WTC11 (cell line): Measurements from ENCODE around the gene THRSP. TPM values are rescaled to one million over a fixed set of nuclear protein-coding genes. Genes with fewer than 3 reads are reported as not detected.
"Not testable (repeated sequence)": the region's sequence is repeated elsewhere in the genome, so short reads cannot be mapped to it uniquely, and the experiment has no call there.

Source experiments
- ATAC-seq: fragments of 200-7000 bp; cut with Tn5 transposase; 2 replicates; pipeline ENCODE4 v1.10.0; 2021; ENCODE audit warnings: mild to moderate bottlenecking, moderate library complexity
- CTCF ChIA-PET: fragments of 300-600 bp; sonication (Branson Sonifier 250); formaldehyde crosslinking; loops from one replicate; lab custom pipeline; 2021; ENCODE audit warnings: antibody characterized with exemption; lab: Charles Lee
- POLR2A ChIA-PET: fragments of 350-600 bp; sonication (Branson Sonifier 250); formaldehyde crosslinking; loops from one replicate; lab custom pipeline; 2021; ENCODE audit warnings: antibody characterized with exemption; lab: Charles Lee
- DNase-seq: peaks from one replicate; pipeline ENCODE4 v3.0.0; 2021; ENCODE audit warnings: low spot score
- H3K27ac Mint-ChIP-seq: 2 replicates; pipeline ENCODE4 v1.8.0; 2021; ENCODE audit warnings: mixed read lengths
- H3K27me3 Mint-ChIP-seq: 2 replicates; pipeline ENCODE4 v1.8.0; 2021; ENCODE audit warnings: low read depth, mild to moderate bottlenecking, moderate library complexity, mixed read lengths
- H3K36me3 Mint-ChIP-seq: 2 replicates; pipeline ENCODE4 v1.8.0; 2021; ENCODE audit warnings: mixed read lengths
- H3K4me1 Mint-ChIP-seq: 2 replicates; pipeline ENCODE4 v1.8.0; 2022; ENCODE audit warnings: mixed read lengths
- H3K4me3 Mint-ChIP-seq: 2 replicates; pipeline ENCODE4 v1.8.0; 2021; ENCODE audit warnings: mild to moderate bottlenecking, moderate library complexity, mixed read lengths
- H3K9me3 Mint-ChIP-seq: 2 replicates; pipeline ENCODE4 v1.8.0; 2021; ENCODE audit warnings: mixed read lengths
- AR ChIP-seq: fragments of 250-450 bp; sonication (Bioruptor Pico); IDR thresholded peaks from 2 replicates; pipeline ENCODE4 v1.9.0; 2021; ENCODE audit warnings: mild to moderate bottlenecking
- ARID4B ChIP-seq: sonication (generic); formaldehyde crosslinking; IDR thresholded peaks from 2 replicates; pipeline ENCODE4 v1.8.0; 2023; ENCODE audit warnings: missing genetic modification reagents, mild to moderate bottlenecking, borderline replicate concordance
- CREB1 ChIP-seq: sonication (generic); formaldehyde crosslinking; IDR thresholded peaks from 2 replicates; pipeline ENCODE4 v1.8.0; 2023; ENCODE audit warnings: mild to moderate bottlenecking, missing genetic modification reagents
- E2F4 ChIP-seq: sonication (generic); formaldehyde crosslinking; IDR thresholded peaks from 2 replicates; pipeline ENCODE4 v1.8.1; 2022; ENCODE audit warnings: low read depth, mild to moderate bottlenecking, moderate library complexity, missing genetic modification reagents, borderline replicate concordance
- FOXP4 ChIP-seq: sonication (generic); formaldehyde crosslinking; IDR thresholded peaks from 2 replicates; pipeline ENCODE4 v1.8.0; 2022; ENCODE audit warnings: mild to moderate bottlenecking, missing genetic modification reagents
- GABPB1 ChIP-seq: sonication (generic); formaldehyde crosslinking; IDR thresholded peaks from 2 replicates; pipeline ENCODE4 v1.8.1; 2023; ENCODE audit warnings: mild to moderate bottlenecking, missing genetic modification reagents
- HMGXB4 ChIP-seq: sonication (generic); formaldehyde crosslinking; IDR thresholded peaks from 2 replicates; pipeline ENCODE4 v1.8.1; 2023; ENCODE audit warnings: mild to moderate bottlenecking, moderate library complexity, missing genetic modification reagents
- MYBL2 ChIP-seq: sonication (generic); formaldehyde crosslinking; IDR thresholded peaks from 2 replicates; pipeline ENCODE4 v1.8.1; 2023; ENCODE audit warnings: mild to moderate bottlenecking, moderate library complexity, missing genetic modification reagents
- TEAD1 ChIP-seq: sonication (generic); formaldehyde crosslinking; IDR thresholded peaks from 2 replicates; pipeline ENCODE4 v1.8.0; 2022; ENCODE audit warnings: mild to moderate bottlenecking, missing genetic modification reagents
- TP53 ChIP-seq: sonication (generic); formaldehyde crosslinking; IDR thresholded peaks from 2 replicates; pipeline ENCODE4 v1.8.1; 2023; ENCODE audit warnings: mild to moderate bottlenecking, missing genetic modification reagents
- ZMAT4 ChIP-seq: fragments of 250-450 bp; sonication (Bioruptor Pico); IDR thresholded peaks from 2 replicates; pipeline ENCODE4 v1.9.0; 2021; ENCODE audit warnings: mild to moderate bottlenecking
- ZNF317 ChIP-seq: sonication (generic); formaldehyde crosslinking; IDR thresholded peaks from 2 replicates; pipeline ENCODE4 v1.8.1; 2023; ENCODE audit warnings: low read depth, mild to moderate bottlenecking, moderate library complexity, missing genetic modification reagents, borderline replicate concordance
- ZNF671 ChIP-seq: fragments of 250-450 bp; sonication (Bioruptor Pico); IDR thresholded peaks from 2 replicates; pipeline ENCODE4 v1.8.0; 2021; ENCODE audit warnings: mild to moderate bottlenecking
- total RNA-seq: library from RNA; stranded (reverse); gene quantifications from 3 replicates; pipeline ENCODE4 v1.2.3, GENCODE V29; 2021

Gene THRSP
- total RNA-seq, 1 experiment from 2014 or later, result not detected

- ChIA-PET CTCF (no interaction called here), POLR2A (no interaction called here)
- DNase-seq (no peak), ATAC-seq (no peak)
- Mint-ChIP-seq H3K36me3 (no peaks in the 10 kb centered on the region), H3K27me3 (peaks cover 6% of the 10 kb centered on the region), H3K4me1 (peaks cover 1% of the 10 kb centered on the region; the same call in 1 of the 2 replicates), H3K4me3 (no peak overlapping the region), H3K9me3 (no peaks in the 10 kb centered on the region), H3K27ac (no peak overlapping the region)
- TF ChIP-seq TP53 (CRISPR knock-in tag) (no peak), ZNF671 (no peak), AR (CRISPR knock-in tag) (no peak)
These were observed 22.3 kb downstream of the THRSP start for GRCh38 chr11:78085972-78086371.

GRCh38 chr11:78086521-78087074, 22.9 kb downstream of the THRSP start:
- DNase-seq, H3K27ac Mint-ChIP-seq, H3K27me3 Mint-ChIP-seq, H3K36me3 Mint-ChIP-seq, H3K9me3 Mint-ChIP-seq, CTCF ChIA-PET, H3K4me1 Mint-ChIP-seq, POLR2A ChIA-PET, ATAC-seq, H3K4me3 Mint-ChIP-seq: not testable (repeated sequence)
- peak; percentile 36; the same call in 1 of the 2 replicates for TF ChIP-seq GABPB1 (CRISPR knock-in tag)

- ChIA-PET CTCF (no interaction called here), POLR2A (no interaction called here)
- no peak for DNase-seq
- Mint-ChIP-seq H3K27ac (no peak overlapping the region), H3K36me3 (peaks cover 18% of the 10 kb centered on the region), H3K4me1 (no peaks in the 10 kb centered on the region), H3K27me3 (no peaks in the 10 kb centered on the region), H3K4me3 (no peak overlapping the region), H3K9me3 (no peaks in the 10 kb centered on the region)
- ATAC-seq, result no peak
- TF ChIP-seq E2F4 (CRISPR knock-in tag) (no peak), ARID4B (no peak), ZMAT4 (CRISPR knock-in tag) (no peak), MYBL2 (CRISPR knock-in tag) (no peak)
These were observed 30.6 kb downstream of the THRSP start for GRCh38 chr11:78094250-78094649.

GRCh38 chr11:78097666-78098385, 34.2 kb downstream of the THRSP start:
- H3K4me3 Mint-ChIP-seq, result no peak overlapping the region
- no peaks in the 10 kb centered on the region for H3K9me3 Mint-ChIP-seq
- H3K4me1 Mint-ChIP-seq, result no peaks in the 10 kb centered on the region
- ChIA-PET CTCF (no interaction called here), POLR2A (no interaction called here)
- no peaks in the 10 kb centered on the region for H3K27me3 Mint-ChIP-seq
- no peak overlapping the region for H3K27ac Mint-ChIP-seq
- H3K36me3 Mint-ChIP-seq, result peaks cover 38% of the 10 kb centered on the region
- DNase-seq, result no peak
- ATAC-seq, result no peak
- TF ChIP-seq CREB1 (CRISPR knock-in tag) (no peak), ZNF317 (CRISPR knock-in tag) (no peak), TEAD1 (CRISPR knock-in tag) (no peak), HMGXB4 (no peak), FOXP4 (CRISPR knock-in tag) (no peak)
